ENCODE results near the gene SSNA1. TPM values are rescaled to one million over a fixed set of nuclear protein-coding genes. Genes with fewer than 3 reads are reported as not detected.
A peak's percentile ranks its signal among the peaks of the same experiment; 100 is the strongest.

The SSNA1 gene
- total RNA-seq, 1 donor from 2014 or later: 57.6 TPM

DNA sequence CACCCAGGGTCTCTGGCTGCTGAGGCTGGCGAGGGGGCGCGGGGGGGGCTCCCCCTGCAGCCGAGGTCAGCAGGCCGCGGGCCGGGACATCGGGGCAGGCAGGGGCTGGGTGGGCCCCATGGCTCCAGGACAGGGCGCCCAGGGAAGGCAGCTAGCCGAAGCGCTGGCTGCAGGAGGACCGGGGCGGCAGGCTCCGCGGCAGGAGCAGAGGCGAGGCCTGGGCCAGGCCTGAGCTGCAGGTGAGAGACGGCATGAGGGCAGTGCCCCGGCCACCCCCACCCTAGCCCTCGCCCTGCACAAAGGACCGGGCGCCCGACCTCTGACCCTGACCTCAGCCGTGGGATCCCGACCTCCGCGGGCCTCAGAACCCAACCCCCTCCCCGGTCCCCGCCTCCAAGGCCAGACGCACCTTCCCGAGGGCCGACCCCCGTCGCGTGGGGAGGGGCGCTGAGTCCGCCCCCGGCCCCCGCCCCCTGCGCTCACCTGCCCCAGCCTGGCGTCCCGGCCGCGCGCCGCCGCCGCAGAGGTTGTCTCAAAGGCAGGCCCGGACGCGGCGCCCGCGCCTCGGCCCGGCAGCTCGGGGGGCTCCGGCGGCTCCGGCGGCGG is 33.1 kb downstream of the SSNA1 start:
- intact Hi-C loops (cut with DNase I): no loop called here
- ATAC-seq: no peak
- no peaks in the 10 kb centered on the region for H3K27me3 ChIP-seq (ENCODE audit: low read depth)
- H3K4me1 ChIP-seq: peaks cover 46% of the 10 kb centered on the region
- DNase-seq: no peak
- peaks cover under 1% of the 10 kb centered on the region for H3K36me3 ChIP-seq
- H3K4me3 ChIP-seq: peak overlapping the region; percentile 50
- no peaks in the 10 kb centered on the region for H3K9me3 ChIP-seq
- no peak for TF ChIP-seq CTCF (IDR thresholded peaks at IDR 0.05)
- H3K27ac ChIP-seq: no peak overlapping the region

- Histone ChIP-seq H3K36me3 (no peaks in the 10 kb centered on the region), H3K4me1 (peaks cover 48% of the 10 kb centered on the region), H3K27me3 (ENCODE audit: low read depth) (no peaks in the 10 kb centered on the region), H3K9me3 (no peaks in the 10 kb centered on the region), H3K4me3 (peak within 1 kb of the TSS; percentile 78), H3K27ac (peak within 1 kb of the TSS; percentile 91)
- ATAC-seq (peak; percentile 2 to 7), DNase-seq (no peak)
- TF ChIP-seq CTCF (IDR thresholded peaks at IDR 0.05): no peak
- intact Hi-C loops (cut with DNase I): no loop called here
These were observed 34.0 kb downstream of the SSNA1 start, which contains the start of gene RNF208 for GRCh38 chr9:137222190-137223077. RNF208 (minus strand) TSS chr9:137222240; CDS start chr9:137221212, 1,028 bp downstream.

DNA sequence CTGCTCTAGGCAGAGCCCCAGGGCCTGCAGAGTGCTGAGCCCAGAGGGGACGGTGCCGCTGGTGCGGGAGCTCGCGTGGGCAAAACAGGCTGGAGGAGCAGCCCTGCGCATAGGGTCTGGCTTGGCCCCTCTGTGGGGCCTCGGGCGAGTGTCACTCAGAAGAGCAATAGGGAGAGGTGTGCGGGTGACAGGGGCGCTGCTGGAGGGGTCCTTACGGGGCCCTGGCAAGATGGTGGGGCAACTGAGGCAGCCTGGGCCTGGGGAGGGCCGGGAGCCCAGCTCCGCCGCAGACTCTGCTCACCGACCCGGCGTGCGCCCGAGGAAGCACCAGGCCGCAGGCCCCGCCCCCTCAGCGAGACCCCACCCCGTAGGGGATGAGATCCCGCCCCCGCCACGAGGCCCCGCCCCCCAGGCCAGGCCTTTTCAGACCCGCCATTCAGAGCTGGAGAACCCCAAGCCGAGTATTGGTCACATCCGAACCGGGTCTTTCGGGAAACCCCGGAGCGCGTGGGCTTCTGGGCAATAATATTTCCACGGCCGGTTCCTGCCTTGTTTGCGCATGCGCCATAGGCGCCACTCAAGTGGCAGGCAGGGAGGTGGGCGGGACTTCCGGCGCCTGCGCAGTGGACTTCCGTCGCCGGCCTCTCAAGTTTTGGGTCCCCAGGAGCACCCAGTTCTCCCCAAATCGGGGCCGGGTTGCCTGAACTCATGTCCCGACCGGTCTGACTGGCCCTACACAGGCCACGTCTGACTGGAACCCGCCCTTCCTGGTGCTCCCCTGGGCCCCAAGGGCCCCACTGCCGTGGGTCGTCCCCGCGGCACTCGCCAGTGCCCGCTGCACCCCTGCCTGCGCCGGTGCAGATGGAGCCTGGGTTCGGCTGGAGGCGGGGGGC is 34.8 kb downstream of the SSNA1 start:
- no peak for TF ChIP-seq CTCF (IDR thresholded peaks at IDR 0.05)
- H3K27ac ChIP-seq: peak overlapping the region; percentile 91
- no peaks in the 10 kb centered on the region for H3K27me3 ChIP-seq (ENCODE audit: low read depth)
- H3K4me3 ChIP-seq: peak overlapping the region; percentile 78
- no peaks in the 10 kb centered on the region for H3K9me3 ChIP-seq
- DNase-seq: peak; percentile 98
- intact Hi-C loops (cut with DNase I): no loop called here
- H3K36me3 ChIP-seq: no peaks in the 10 kb centered on the region
- peaks cover 39% of the 10 kb centered on the region for H3K4me1 ChIP-seq
- peak; percentile 90 to 92 for ATAC-seq

GRCh38 chr9:137224830-137225694 is 36.6 kb downstream of the SSNA1 start, which contains the start of gene CYSRT1:
CYSRT1 (plus strand) TSS chr9:137225174; CDS start chr9:137225622, 448 bp downstream.
- Histone ChIP-seq H3K9me3 (no peaks in the 10 kb centered on the region), H3K4me1 (peaks cover 30% of the 10 kb centered on the region), H3K4me3 (peak within 1 kb of the TSS; percentile 78), H3K27me3 (ENCODE audit: low read depth) (peaks cover 16% of the 10 kb centered on the region), H3K36me3 (no peaks in the 10 kb centered on the region), H3K27ac (peak within 1 kb of the TSS; percentile 91)
- TF ChIP-seq CTCF (IDR thresholded peaks at IDR 0.05): no peak
- DNase-seq: no peak
- ATAC-seq: no peak
- intact Hi-C loops (cut with DNase I): no loop called here

Data from lower lobe of right lung (tissue), 2 donors.